Peyer's patch (tissue), 4 donors: ENCODE measurements around the gene EPB41L4A. TPM values are rescaled to one million over a fixed set of nuclear protein-coding genes. Genes with fewer than 3 reads are reported as not detected.

Experiments
- DNase-seq, 3 donors: peaks; one replicate each; pipeline ENCODE4 v3.0.0-alpha.2; 2017 to 2019
- H3K27ac ChIP-seq, 4 donors: fragments of 200-600 bp; sonication (generic); one replicate each; pipeline ENCODE4 v1.5.1; 2016 to 2019
- H3K27me3 ChIP-seq, 2 donors: fragments of 200-600 bp; sonication (generic); one replicate each; pipeline ENCODE4 v1.5.1; 2019
- H3K36me3 ChIP-seq, 3 donors: fragments of 200-600 bp; sonication (generic); one replicate each; pipeline ENCODE4 v1.5.1; 2016 to 2019
- H3K4me1 ChIP-seq, 4 donors: fragments of 200-600 bp; sonication (generic); one replicate each; pipeline ENCODE4 v1.5.1; 2016 to 2019
- H3K4me3 ChIP-seq, 4 donors: fragments of 200-600 bp; sonication (generic); 1 replicate in 3 of 4; 2 replicates in 1 of 4; pipeline ENCODE4 v1.5.1; 2016 to 2019; ENCODE audit warnings: mild to moderate bottlenecking in 1 of 4
- H3K9me3 ChIP-seq, 4 donors: fragments of 200-600 bp; sonication (generic); one replicate each; pipeline ENCODE4 v1.5.1; 2016 to 2019; ENCODE audit warnings: mild to moderate bottlenecking in 1 of 4
- POLR2A ChIP-seq, 2 donors: fragments of 450-650 bp; IDR thresholded peaks; one replicate each; pipeline ENCODE4 v1.5.1; 2017; ENCODE audit warnings: antibody characterized with exemption in 2 of 2, mild to moderate bottlenecking in 2 of 2, moderate library complexity in 2 of 2
- total RNA-seq, 4 donors: library from RNA; depleted of rRNA; stranded (reverse); fragments of >200 nt; gene quantifications; one replicate each; pipeline ENCODE4 v1.1.0, GENCODE V29; 2016
- TF ChIP-seq, protein P1 (sequence below), 6 experiments: fragments of 450-650 bp in 4 of 6; fragments of 200-600 bp in 2 of 6; sonication (generic) in 1 of 6; IDR thresholded peaks; one replicate each; pipeline ENCODE4 v1.5.1; 2017 to 2019; ENCODE audit warnings: antibody characterized with exemption in 6 of 6, mild to moderate bottlenecking in 3 of 6, moderate library complexity in 1 of 6

The EPB41L4A gene
- total RNA-seq, 4 donors from 2014 or later: 3.3 to 28.9 (median 9.0) TPM

DNA sequence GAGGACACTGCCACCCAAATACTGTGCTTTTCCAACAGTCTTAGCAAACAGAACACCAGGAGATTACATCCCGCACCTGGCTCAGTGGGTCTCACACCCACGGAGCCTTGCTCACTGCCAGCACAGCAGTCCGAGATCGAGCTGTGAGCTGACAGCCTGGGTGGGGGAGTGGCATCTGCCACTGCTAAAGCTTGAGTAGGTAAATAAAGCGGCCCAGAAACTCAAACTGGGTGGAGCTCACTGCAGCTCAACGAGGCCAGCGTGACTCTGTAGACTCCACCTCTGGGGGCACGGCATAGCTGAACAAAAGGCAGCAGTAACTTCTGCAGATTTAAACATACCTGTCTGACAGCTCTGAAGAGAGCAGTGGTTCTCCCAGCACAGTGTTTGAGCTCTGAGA is 28.8 kb downstream of the EPB41L4A start:
- TF ChIP-seq, protein P1, sequence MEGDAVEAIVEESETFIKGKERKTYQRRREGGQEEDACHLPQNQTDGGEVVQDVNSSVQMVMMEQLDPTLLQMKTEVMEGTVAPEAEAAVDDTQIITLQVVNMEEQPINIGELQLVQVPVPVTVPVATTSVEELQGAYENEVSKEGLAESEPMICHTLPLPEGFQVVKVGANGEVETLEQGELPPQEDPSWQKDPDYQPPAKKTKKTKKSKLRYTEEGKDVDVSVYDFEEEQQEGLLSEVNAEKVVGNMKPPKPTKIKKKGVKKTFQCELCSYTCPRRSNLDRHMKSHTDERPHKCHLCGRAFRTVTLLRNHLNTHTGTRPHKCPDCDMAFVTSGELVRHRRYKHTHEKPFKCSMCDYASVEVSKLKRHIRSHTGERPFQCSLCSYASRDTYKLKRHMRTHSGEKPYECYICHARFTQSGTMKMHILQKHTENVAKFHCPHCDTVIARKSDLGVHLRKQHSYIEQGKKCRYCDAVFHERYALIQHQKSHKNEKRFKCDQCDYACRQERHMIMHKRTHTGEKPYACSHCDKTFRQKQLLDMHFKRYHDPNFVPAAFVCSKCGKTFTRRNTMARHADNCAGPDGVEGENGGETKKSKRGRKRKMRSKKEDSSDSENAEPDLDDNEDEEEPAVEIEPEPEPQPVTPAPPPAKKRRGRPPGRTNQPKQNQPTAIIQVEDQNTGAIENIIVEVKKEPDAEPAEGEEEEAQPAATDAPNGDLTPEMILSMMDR (IDR thresholded peaks at IDR 0.05): no peak
- TF ChIP-seq POLR2A (IDR thresholded peaks at IDR 0.05): no peak
- Histone ChIP-seq H3K27me3 (no peaks in the 10 kb centered on the region), H3K4me1 (no peaks in the 10 kb centered on the region), H3K4me3 (no peak overlapping the region), H3K27ac (no peak overlapping the region), H3K36me3 (no peaks in the 10 kb centered on the region), H3K9me3 (no peaks in the 10 kb centered on the region)
- DNase-seq: peak in 1 of 3 donors; percentile 51

DNA sequence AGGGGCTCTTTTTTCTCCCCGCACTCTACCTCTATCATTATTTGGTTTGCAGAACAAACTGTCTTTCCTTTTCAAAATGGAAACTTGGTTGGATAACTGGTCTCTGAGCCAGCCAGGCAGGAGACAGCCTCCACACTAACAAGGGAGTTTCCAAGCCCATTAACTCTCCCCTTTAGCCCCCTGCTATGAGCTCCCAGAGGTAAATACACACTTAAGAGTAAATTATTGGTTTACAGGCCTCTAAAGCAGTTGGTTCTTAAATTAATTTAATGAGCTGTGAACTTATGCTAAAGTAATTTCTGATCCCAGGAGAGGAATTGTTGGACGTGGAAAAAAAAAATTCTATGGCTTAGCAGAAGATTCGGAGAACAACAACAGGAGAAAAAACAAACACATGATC is 30.3 kb downstream of the EPB41L4A start:
- Histone ChIP-seq H3K9me3 (no peaks in the 10 kb centered on the region), H3K4me1 (no peaks in the 10 kb centered on the region), H3K27me3 (no peaks in the 10 kb centered on the region), H3K27ac (no peak overlapping the region), H3K36me3 (no peaks in the 10 kb centered on the region), H3K4me3 (no peak overlapping the region)
- TF ChIP-seq POLR2A (IDR thresholded peaks at IDR 0.05): no peak
- no peak for DNase-seq

DNA sequence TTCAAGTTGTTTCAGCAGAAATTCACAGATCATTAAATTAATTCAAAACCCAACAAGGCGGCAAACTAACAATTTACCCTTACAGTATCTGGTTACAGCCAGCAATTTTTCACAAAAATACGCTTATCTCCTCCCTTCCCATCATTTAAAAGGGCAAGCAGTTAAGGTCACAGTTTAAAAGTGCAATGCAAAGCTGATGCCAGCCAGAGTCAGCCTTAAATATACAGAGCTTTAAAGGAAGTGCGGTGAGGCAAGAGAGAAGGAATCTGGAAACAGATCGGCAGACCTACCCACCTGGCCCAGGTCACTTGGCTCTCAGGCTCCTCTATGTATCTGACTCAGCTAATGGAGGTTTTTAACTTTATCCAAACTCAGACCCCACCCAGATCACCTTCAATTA is 31.0 kb downstream of the EPB41L4A start:
- TF ChIP-seq POLR2A (IDR thresholded peaks at IDR 0.05): no peak
- TF ChIP-seq, protein P1 (IDR thresholded peaks at IDR 0.05): no peak

DNA sequence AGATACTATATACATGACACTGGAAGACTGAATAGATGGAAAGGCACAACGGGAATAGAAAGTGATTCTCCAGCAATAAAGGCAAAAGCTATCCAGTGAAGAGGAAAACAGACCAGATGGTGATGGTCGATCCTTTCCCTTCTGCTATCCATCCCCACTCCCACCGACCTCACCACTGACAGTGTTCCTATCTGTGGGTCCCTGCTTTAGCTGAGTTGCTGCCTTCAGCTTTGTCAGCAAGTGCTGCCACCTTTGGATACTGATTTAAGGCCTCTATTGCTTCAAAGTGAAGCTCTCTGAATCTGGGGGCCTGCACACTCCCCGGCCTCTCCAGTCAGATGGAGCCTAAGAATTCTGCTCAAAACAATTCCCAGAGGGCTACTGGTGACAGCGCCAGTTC is 32.3 kb downstream of the EPB41L4A start:
- TF ChIP-seq, protein P1 (IDR thresholded peaks at IDR 0.05): no peak
- Histone ChIP-seq H3K36me3 (no peaks in the 10 kb centered on the region), H3K9me3 (no peaks in the 10 kb centered on the region), H3K27ac (no peak overlapping the region), H3K27me3 (no peaks in the 10 kb centered on the region), H3K4me3 (no peak overlapping the region), H3K4me1 (no peaks in the 10 kb centered on the region)
- no peak for DNase-seq

More for the DNA sequence above, 31.0 kb downstream of the EPB41L4A start:
- no peak overlapping the region for H3K27ac ChIP-seq
- no peaks in the 10 kb centered on the region for H3K27me3 ChIP-seq
- DNase-seq: no peak
- no peaks in the 10 kb centered on the region for H3K9me3 ChIP-seq
- H3K4me3 ChIP-seq: no peak overlapping the region
- no peaks in the 10 kb centered on the region for H3K36me3 ChIP-seq
- no peaks in the 10 kb centered on the region for H3K4me1 ChIP-seq

DNA sequence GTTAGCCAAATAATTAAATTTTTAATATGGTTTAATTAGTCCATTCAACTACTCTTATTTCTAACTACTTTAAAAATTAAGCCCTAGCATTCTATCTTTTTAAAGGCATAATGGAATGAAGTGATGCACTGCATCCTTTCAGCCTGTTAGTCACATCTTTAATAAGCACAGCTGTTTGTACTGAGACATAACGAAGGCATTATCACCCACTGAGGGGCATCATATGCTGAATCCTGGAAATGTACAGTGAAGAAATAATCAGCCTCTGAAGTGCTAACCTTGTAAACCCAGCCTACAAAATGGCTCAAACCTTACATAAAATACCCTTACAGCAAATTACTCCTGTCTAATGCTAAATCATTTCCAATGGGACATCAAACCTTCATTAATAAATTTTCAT is 33.1 kb downstream of the EPB41L4A start:
- Histone ChIP-seq H3K27me3 (no peaks in the 10 kb centered on the region), H3K4me1 (no peaks in the 10 kb centered on the region), H3K36me3 (no peaks in the 10 kb centered on the region), H3K9me3 (no peaks in the 10 kb centered on the region), H3K27ac (no peak overlapping the region), H3K4me3 (no peak overlapping the region)
- no peak for DNase-seq
- no peak for TF ChIP-seq POLR2A (IDR thresholded peaks at IDR 0.05)
- TF ChIP-seq, protein P1 (IDR thresholded peaks at IDR 0.05): no peak

DNA sequence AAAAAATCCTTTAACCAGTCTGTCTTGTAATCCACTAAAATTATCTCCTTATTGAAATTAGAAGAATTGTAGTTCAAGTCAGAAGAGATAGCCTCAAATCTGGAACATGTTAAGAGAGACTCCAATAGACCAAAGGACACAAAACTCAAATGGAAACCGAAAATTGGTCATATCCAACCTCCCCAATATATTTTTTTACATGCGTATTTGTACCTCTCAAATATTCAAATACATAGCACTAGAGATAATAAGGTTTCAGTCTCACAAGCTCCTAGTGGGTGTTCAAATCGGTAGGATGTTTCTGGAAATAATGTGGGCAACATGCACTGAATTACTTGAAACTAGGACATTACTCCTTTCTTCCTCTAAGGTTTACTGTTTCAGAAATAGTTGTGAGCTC is 33.5 kb downstream of the EPB41L4A start:
- no peaks in the 10 kb centered on the region for H3K36me3 ChIP-seq
- H3K4me1 ChIP-seq: no peaks in the 10 kb centered on the region
- no peak for DNase-seq
- TF ChIP-seq, protein P1 (IDR thresholded peaks at IDR 0.05): no peak
- TF ChIP-seq POLR2A (IDR thresholded peaks at IDR 0.05): no peak
- H3K27ac ChIP-seq: no peak overlapping the region
- no peaks in the 10 kb centered on the region for H3K27me3 ChIP-seq
- no peak overlapping the region for H3K4me3 ChIP-seq
- H3K9me3 ChIP-seq: no peaks in the 10 kb centered on the region
